GM12892 (cell line): ENCODE data around the gene STOX1.

Experiments
- POLR2A ChIP-seq: IDR thresholded peaks from 2 replicates; pipeline ENCODE4 v1.6.1; 2011; ENCODE audit warnings: low read depth, low read length, control low read depth
- POLR2AphosphoS5 ChIP-seq: IDR thresholded peaks from 2 replicates; pipeline ENCODE4 v1.6.1; 2011; ENCODE audit warnings: low read depth, low read length, control low read depth

DNA sequence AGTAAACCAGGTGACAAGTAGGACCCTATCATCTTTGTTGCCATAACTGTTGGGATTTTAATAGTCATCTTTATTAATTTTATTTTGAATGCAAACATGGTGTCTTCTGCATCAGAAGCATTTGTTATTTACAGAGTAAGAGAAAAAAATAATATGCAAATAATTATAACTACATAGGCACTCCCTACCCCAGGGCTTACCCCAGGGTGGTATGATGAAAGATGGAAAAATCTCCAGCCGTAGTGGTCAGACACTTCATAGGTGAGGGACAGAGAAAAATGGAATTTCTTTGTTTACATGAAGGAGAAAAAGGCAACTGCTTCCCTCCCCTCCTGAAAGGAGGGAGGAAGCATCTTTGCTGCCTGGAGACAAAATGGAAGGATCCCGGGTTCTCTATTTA is 29.7 kb downstream of the STOX1 start:
- TF ChIP-seq POLR2A (no peak), POLR2AphosphoS5 (no peak)
